ENCODE data around the gene COG3.

The COG3 gene, protein sequence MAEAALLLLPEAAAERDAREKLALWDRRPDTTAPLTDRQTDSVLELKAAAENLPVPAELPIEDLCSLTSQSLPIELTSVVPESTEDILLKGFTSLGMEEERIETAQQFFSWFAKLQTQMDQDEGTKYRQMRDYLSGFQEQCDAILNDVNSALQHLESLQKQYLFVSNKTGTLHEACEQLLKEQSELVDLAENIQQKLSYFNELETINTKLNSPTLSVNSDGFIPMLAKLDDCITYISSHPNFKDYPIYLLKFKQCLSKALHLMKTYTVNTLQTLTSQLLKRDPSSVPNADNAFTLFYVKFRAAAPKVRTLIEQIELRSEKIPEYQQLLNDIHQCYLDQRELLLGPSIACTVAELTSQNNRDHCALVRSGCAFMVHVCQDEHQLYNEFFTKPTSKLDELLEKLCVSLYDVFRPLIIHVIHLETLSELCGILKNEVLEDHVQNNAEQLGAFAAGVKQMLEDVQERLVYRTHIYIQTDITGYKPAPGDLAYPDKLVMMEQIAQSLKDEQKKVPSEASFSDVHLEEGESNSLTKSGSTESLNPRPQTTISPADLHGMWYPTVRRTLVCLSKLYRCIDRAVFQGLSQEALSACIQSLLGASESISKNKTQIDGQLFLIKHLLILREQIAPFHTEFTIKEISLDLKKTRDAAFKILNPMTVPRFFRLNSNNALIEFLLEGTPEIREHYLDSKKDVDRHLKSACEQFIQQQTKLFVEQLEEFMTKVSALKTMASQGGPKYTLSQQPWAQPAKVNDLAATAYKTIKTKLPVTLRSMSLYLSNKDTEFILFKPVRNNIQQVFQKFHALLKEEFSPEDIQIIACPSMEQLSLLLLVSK

DNA sequence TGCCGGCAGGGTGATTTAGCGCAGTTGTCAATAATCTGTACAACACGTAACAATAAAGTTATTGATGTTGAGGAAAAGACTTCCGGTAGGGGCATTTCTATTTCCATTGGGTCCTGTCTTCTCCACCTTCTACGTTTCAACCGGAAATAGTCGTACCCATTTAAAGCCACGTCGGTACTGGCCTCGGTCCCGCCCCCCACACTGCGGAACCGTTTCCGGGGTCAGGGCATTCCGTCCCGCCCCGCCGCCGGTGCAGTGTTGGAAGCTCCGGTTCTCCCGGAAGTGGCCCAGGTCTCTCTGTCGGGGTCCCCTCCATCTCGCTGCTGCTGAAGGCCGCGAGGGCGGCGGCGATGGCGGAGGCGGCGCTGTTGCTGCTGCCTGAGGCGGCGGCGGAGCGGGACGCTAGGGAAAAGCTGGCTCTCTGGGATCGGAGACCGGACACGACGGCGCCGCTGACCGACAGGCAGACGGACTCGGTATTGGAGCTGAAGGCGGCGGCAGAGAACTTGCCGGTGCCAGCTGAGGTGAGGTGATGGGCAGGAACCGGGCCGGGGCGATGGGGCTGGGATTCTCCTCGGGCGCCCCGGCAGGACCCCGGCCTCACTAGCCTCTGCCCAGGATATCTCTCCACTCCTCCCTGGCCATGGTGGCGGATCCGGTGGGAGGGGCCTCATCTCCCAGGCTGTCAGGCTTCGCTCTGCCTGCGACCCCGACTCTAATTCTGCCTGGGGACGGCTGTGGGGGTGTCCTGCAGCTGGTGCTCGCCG, at the start of gene COG3:
COG3 (plus strand) TSS at position 253 of the 767 bp plus-strand sequence; CDS start at position 351, 98 bp downstream.
- TF ChIP-seq, protein P1, sequence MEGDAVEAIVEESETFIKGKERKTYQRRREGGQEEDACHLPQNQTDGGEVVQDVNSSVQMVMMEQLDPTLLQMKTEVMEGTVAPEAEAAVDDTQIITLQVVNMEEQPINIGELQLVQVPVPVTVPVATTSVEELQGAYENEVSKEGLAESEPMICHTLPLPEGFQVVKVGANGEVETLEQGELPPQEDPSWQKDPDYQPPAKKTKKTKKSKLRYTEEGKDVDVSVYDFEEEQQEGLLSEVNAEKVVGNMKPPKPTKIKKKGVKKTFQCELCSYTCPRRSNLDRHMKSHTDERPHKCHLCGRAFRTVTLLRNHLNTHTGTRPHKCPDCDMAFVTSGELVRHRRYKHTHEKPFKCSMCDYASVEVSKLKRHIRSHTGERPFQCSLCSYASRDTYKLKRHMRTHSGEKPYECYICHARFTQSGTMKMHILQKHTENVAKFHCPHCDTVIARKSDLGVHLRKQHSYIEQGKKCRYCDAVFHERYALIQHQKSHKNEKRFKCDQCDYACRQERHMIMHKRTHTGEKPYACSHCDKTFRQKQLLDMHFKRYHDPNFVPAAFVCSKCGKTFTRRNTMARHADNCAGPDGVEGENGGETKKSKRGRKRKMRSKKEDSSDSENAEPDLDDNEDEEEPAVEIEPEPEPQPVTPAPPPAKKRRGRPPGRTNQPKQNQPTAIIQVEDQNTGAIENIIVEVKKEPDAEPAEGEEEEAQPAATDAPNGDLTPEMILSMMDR (IDR thresholded peaks at IDR 0.05): no peak

DNA sequence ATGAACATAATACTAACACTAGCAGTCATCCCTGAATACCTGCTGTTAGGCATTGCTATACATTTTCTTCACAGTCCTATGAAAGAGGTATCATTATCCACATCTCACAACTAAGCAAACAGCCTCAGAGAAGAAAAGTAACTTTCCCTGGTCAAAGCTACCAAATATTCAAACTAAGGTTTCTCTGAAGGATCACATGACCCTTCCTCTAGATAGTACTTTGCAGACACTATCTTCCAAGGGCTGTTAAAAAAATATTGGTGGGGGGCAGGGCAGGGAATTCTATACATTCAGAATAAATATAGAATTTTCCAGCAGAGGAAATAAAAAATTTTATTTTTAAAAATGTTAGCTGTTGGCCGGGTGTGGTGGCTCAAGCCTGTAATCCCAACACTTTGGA, 49.6 kb upstream of the COG3 start:
- TF ChIP-seq, protein P1 (IDR thresholded peaks at IDR 0.05): no peak

DNA sequence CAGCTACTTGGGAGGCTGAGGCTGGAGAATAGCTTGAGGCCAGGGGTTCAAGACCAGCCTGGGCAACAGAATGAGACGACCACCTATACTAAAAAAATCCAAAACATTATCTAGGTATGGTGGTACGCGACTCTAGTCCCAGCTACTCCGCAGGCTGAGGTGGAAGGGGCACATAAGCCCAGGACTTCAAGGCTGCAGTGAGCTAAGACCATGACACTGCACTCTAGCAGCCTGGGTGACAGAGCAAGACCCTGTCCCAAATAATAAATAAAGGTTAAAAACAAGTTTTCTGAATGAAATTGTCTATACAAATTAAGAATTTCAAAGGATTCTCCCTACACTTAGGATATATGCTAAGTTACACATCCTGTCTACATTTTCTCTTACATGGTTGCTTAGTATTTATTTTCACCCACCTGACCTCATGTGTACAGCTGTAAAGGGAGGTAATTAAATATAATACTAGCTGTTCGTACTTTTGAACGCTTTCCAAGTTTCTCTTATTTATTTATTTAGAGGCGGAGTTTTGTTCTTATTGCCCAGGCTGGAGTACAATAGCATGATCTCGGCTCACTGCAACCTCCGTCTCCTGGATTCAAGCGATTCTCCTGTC, 48.1 kb upstream of the COG3 start:
- TF ChIP-seq, protein P1 (IDR thresholded peaks at IDR 0.05): no peak

DNA sequence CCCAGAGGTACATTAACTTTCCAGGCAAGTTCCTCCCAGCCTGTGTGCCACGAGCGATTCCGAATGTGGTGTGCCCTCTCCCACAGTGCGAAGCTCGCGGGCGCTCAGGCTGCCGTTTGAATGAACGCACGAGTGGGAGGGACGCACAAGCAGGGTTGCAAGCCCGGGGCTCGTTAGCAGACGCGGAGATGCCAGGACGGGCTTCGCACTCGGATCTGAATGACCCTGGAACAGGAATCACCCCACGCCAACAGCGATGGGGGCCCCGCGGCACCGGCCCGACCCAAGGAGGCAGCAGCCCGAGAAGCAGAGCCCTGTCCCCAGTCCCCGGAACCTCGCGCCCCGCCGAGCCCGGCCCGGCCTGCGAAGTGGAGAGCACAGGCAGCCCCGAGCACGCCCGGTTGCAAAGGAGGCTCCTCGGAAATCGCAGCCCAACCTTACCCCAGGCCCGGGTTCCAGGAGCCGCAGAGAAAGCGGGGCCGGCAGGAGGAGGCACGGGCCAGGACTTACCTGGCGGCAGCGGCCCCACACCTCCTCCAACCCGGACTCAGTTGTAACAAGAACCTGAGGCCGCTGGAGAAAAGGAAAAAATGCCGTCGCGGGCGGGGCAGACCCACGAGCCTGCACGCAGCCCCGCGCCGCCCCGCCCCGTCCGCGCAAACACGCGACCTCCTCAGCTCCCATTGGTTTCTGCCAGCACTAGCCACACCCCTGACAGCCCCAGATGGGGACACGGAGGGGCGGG, 46.8 kb upstream of the COG3 start, which contains the start of gene SLC25A30:
SLC25A30 (minus strand) TSS at position 584 of the 745 bp plus-strand sequence. CDS start 6,948 bp downstream, outside the sequence.
- TF ChIP-seq, protein P1 (IDR thresholded peaks at IDR 0.05): no peak

DNA sequence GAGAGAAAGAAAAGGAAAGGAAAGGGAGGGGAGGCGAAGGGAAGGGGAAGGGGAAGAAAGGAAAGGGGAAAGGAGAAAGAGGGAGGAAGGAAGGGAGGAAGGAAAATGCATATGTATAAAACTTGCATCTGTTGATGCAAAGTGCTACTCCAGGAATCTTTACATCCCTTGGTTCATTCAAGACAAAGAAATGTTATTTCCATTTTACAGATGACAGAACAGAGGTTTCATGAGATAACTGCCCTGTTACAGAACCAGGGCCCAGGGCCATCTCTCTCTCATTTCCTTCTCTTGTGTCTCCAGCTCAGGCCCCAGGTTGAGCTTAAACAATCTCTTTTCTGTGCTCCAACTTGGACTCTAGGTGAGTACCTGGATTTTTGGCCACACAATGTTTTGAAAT, 44.8 kb upstream of the COG3 start:
- TF ChIP-seq, protein P1 (IDR thresholded peaks at IDR 0.05): no peak

DNA sequence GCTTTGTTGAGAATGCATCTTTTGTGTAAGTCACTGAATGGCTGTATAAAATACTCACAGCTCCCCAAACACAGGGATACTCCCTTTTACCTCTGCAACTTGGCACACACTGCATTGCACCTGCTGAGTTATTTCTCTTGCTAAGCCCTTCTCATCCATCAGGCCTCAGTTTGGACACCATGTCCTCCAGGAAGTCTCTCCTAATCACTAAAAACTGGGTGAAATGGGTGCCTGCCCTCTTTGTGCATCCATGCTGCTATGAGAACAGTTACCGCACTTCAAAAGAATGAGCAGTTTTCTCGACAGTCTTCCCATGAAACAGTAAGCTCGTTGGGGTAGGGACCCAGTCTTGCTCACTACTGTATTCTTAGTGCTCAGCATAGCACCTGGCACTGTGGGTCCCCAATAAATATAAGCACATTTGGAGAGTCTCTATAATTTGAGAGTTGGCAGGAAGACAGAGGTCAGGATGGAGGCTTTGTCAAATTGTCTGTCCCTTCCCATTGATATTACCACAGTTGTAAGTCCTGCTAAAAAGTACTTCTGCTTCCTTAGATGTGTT, 41.9 kb upstream of the COG3 start:
- TF ChIP-seq, protein P1 (IDR thresholded peaks at IDR 0.05): no peak

Data from LNCAP (cell line).